ENCODE data around the gene MYBBP1A. TPM values are rescaled to one million over a fixed set of nuclear protein-coding genes. Genes with fewer than 3 reads are reported as not detected.

MYBBP1A gene
- total RNA-seq, 4 donors from 2014 or later: 42.5 to 60.2 (median 48.9) TPM

DNA sequence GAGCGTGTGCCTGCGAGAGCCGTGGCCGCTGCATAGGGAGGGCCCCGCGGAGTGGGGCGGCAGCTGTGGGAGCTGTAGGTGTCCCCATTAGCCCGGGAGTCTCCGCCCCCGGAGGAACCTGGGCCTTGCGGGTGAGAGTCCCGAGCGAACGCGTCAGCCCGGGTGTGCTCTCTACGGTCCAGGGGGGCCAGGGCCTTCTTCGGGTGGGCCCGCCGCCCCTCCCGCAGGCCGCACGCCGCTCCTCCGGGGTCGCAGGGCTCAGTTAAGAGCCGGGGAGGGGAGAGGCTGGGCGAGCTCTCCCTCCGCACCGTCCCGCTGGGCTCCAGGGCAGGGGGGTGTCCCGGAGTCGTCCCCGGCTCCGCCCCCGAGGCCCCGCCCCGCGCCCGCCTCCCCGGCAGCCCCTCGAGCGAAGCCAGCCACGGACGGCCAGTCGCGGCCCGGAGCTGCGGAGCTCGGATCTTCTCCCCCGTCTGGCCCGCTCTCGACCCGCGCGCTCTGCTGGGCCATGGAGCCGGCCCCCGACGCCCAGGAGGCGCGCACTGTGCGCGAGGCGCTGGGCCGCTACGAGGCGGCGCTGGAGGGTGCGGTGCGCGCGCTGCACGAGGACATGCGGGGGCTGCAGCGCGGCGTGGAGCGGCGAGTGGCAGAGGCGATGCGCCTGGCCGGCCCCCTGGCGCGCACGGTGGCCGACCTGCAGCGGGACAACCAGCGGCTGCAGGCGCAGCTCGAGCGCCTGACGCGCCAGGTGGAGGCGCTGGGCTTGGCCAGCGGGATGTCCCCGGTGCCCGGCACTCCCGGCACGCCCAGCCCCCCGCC is 29.1 kb upstream of the MYBBP1A start, which contains the start of gene SMTNL2:
Gene SMTNL2, plus strand, starts transcription at position 429 of the 816 bp plus-strand sequence. Its CDS starts 77 bp downstream, at position 506.
- Histone ChIP-seq H3K4me1 (peaks cover 28 to 29% of the 10 kb centered on the region in 2 donors), H3K27ac (peak within 1 kb of the TSS; percentile 90 to 100 (median 98)), H3K27me3 (no peaks in the 10 kb centered on the region), H3K36me3 (peaks cover 0 to 3% of the 10 kb centered on the region in 2 donors), H3K9me3 (no peaks in the 10 kb centered on the region), H3K4me3 (peak within 1 kb of the TSS; percentile 63 to 87 (median 73))
- DNase-seq (peak; percentile 67 to 88), ATAC-seq (peak; percentile 31 to 52)
- intact Hi-C loops (cut with DNase I; ENCODE audit: low total_unique reads): loop anchor here (5.0 kb wide), 1 partner anchor 33 kb away; no protein-coding TSS in a partner anchor
- in situ Hi-C loops (cut with MboI; ENCODE audit: low sequenced_read_pairs in 4 of 4): no loop called here
- peak; percentile 95 to 96 for TF ChIP-seq POLR2A (IDR thresholded peaks at IDR 0.05)
- TF ChIP-seq, protein P1, sequence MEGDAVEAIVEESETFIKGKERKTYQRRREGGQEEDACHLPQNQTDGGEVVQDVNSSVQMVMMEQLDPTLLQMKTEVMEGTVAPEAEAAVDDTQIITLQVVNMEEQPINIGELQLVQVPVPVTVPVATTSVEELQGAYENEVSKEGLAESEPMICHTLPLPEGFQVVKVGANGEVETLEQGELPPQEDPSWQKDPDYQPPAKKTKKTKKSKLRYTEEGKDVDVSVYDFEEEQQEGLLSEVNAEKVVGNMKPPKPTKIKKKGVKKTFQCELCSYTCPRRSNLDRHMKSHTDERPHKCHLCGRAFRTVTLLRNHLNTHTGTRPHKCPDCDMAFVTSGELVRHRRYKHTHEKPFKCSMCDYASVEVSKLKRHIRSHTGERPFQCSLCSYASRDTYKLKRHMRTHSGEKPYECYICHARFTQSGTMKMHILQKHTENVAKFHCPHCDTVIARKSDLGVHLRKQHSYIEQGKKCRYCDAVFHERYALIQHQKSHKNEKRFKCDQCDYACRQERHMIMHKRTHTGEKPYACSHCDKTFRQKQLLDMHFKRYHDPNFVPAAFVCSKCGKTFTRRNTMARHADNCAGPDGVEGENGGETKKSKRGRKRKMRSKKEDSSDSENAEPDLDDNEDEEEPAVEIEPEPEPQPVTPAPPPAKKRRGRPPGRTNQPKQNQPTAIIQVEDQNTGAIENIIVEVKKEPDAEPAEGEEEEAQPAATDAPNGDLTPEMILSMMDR (IDR thresholded peaks at IDR 0.05 in 4 of 5, conservative IDR thresholded peaks at IDR 0.05 in 1 of 5): peak in 2 of 5 experiments; percentile 11 to 15

DNA sequence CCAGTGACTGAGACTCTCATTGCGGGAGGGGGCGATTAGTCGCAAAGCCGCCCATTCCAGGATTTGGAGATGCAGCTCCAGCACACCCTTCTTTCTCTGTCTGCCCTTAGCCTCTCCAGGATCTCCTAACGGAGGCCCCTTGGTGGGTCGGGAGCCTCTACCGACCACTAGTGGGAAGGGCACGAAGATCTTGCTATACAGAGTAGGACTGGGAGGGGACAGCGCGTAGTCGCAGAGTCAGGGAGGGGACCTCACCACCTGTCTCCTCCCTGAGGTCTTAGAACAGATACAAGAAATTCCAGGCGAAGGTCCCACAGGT is 28.6 kb upstream of the MYBBP1A start:
- peak in 1 of 2 donors; percentile 84 for DNase-seq
- peaks cover 23 to 24% of the 10 kb centered on the region in 2 donors for H3K4me1 ChIP-seq
- no peaks in the 10 kb centered on the region for H3K27me3 ChIP-seq
- H3K9me3 ChIP-seq: no peaks in the 10 kb centered on the region
- intact Hi-C loops (cut with DNase I; ENCODE audit: low total_unique reads): loop anchor here (5.0 kb wide), 1 partner anchor 34 kb away; no protein-coding TSS in a partner anchor
- no peak for TF ChIP-seq POLR2A (IDR thresholded peaks at IDR 0.05)
- TF ChIP-seq, protein P1 (IDR thresholded peaks at IDR 0.05 in 4 of 5, conservative IDR thresholded peaks at IDR 0.05 in 1 of 5): peak; percentile 49 to 69 (median 63)
- ATAC-seq: peak; percentile 31 to 56
- peak overlapping the region; percentile 63 to 87 (median 73) for H3K4me3 ChIP-seq
- H3K27ac ChIP-seq: peak overlapping the region; percentile 90 to 100 (median 98)
- in situ Hi-C loops (cut with MboI; ENCODE audit: low sequenced_read_pairs in 4 of 4): no loop called here
- peaks cover 0 to 3% of the 10 kb centered on the region in 2 donors for H3K36me3 ChIP-seq

DNA sequence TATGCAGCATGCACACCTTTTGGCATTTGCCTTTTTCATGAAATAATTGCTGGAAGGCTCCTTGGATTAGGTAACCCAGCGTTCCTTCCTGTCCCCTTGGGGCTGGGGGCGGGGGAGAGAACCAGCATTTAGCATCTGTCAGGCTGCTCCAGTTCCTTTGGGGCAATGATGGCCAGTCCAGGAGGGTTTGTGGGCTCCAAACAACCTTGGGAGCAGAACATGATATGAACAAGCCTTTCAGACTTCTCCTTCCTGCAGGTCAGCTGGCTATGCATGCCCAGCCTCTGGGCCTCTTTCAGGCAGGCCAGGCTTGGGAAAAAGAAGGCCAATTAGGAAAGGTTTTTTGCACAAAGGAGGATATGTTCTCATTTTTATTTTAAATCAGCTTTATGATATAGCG is 28.0 kb upstream of the MYBBP1A start:
- H3K36me3 ChIP-seq: peaks cover 0 to 3% of the 10 kb centered on the region in 2 donors
- ATAC-seq (no peak), DNase-seq (no peak)
- H3K4me3 ChIP-seq: peak overlapping the region in 3 of 4 donors; percentile 70 to 87 (median 76)
- no peaks in the 10 kb centered on the region for H3K9me3 ChIP-seq
- intact Hi-C loops (cut with DNase I; ENCODE audit: low total_unique reads) (loop anchor here (5.0 kb wide), 1 partner anchor 34 kb away; no protein-coding TSS in a partner anchor), in situ Hi-C loops (cut with MboI; ENCODE audit: low sequenced_read_pairs in 4 of 4) (no loop called here)
- peak overlapping the region; percentile 90 to 100 (median 98) for H3K27ac ChIP-seq
- peaks cover 17 to 18% of the 10 kb centered on the region in 2 donors for H3K4me1 ChIP-seq
- no peaks in the 10 kb centered on the region for H3K27me3 ChIP-seq
- TF ChIP-seq, protein P1 (IDR thresholded peaks at IDR 0.05 in 4 of 5, conservative IDR thresholded peaks at IDR 0.05 in 1 of 5): no peak
- TF ChIP-seq POLR2A (IDR thresholded peaks at IDR 0.05): no peak

DNA sequence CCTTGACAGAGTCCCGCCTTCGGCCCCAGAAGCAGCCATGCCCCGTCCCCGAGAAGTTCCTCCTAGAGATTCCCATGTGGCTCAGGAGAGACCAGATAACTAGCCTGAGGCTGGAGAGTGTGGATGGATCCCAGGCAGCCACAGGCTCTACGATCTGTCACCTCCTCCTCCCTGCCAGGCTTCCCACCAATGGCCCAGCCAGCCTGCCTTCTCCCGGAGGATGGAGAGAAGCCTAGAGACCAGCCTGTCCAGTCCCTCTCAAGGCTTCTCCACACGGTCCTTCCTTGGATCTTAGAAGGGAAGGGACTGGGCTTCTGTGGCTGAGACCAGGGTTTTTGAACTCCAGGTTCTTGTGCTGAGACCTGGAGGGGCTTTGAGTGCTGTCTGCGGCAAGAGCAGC is 27.5 kb upstream of the MYBBP1A start:
- TF ChIP-seq, protein P1 (IDR thresholded peaks at IDR 0.05 in 4 of 5, conservative IDR thresholded peaks at IDR 0.05 in 1 of 5): no peak
- TF ChIP-seq POLR2A (IDR thresholded peaks at IDR 0.05): no peak
- Histone ChIP-seq H3K4me3 (no peak overlapping the region), H3K4me1 (peaks cover 12 to 13% of the 10 kb centered on the region in 2 donors), H3K9me3 (no peaks in the 10 kb centered on the region), H3K27me3 (no peaks in the 10 kb centered on the region), H3K27ac (peak overlapping the region in 3 of 4 donors; percentile 90 to 100 (median 97)), H3K36me3 (peaks cover 0 to 3% of the 10 kb centered on the region in 2 donors)
- no peak for DNase-seq
- ATAC-seq: no peak
- intact Hi-C loops (cut with DNase I; ENCODE audit: low total_unique reads) (loop anchor here (5.0 kb wide), 1 partner anchor 35 kb away; no protein-coding TSS in a partner anchor), in situ Hi-C loops (cut with MboI; ENCODE audit: low sequenced_read_pairs in 4 of 4) (no loop called here)
